ENCODE data around the gene CFAP97D2. TPM values are rescaled to one million over a fixed set of nuclear protein-coding genes. Genes with fewer than 3 reads are reported as not detected.

Gene CFAP97D2
- polyA plus RNA-seq, 3 donors: 5.1 TPM; not detected in 2

Other genes with a start within 250 kb of the CFAP97D2 start
- gene C13orf46, start 205.2 kb upstream of the CFAP97D2 start, polyA plus RNA-seq: 1 to 10 TPM; 1.0 to 3.3 (median 1.7) TPM
- 10 to 100 TPM; 14.8 to 62.0 (median 20.9) TPM for gene RASA3, start 46.6 kb upstream of the CFAP97D2 start, polyA plus RNA-seq
- 10 to 100 TPM; 34.5 to 44.3 (median 39.6) TPM for gene CDC16, start 55.6 kb downstream of the CFAP97D2 start, polyA plus RNA-seq
- 10 to 100 TPM; 27.3 to 51.7 (median 46.3) TPM for gene UPF3A, start 102.3 kb downstream of the CFAP97D2 start, polyA plus RNA-seq
- gene CHAMP1, start 135.2 kb downstream of the CFAP97D2 start, polyA plus RNA-seq: 10 to 100 TPM in 1 of 3 donors, 1 to 10 TPM in 2; 3.8 to 10.4 (median 8.4) TPM

Measured in adipose tissue (tissue), 3 donors.